Upper lobe of right lung (tissue), 1 donor: ENCODE data around the gene GGTA1. TPM values are rescaled to one million over a fixed set of nuclear protein-coding genes. Genes with fewer than 3 reads are reported as not detected.
A peak's percentile ranks its signal among the peaks of the same experiment; 100 is the strongest.

Source experiments
- ATAC-seq: fragments of 200-7000 bp; cut with Tn5 transposase; one replicate; pipeline ENCODE4 v1.9.1; 2020; ENCODE audit warnings: mild to moderate bottlenecking, moderate library complexity
- DNase-seq: peaks from one replicate; pipeline ENCODE4 v3.0.0-alpha.2; 2020
- H3K27ac ChIP-seq: fragments of 200-600 bp; one replicate; pipeline ENCODE4 v1.8.0; 2022
- H3K27me3 ChIP-seq: fragments of 200-600 bp; one replicate; pipeline ENCODE4 v1.8.0; 2022; ENCODE audit warnings: mild to moderate bottlenecking
- H3K36me3 ChIP-seq: fragments of 200-600 bp; one replicate; pipeline ENCODE4 v1.8.0; 2022
- H3K4me1 ChIP-seq: fragments of 200-600 bp; one replicate; pipeline ENCODE4 v1.8.0; 2022
- H3K4me3 ChIP-seq: fragments of 200-600 bp; one replicate; pipeline ENCODE4 v1.8.0; 2022; ENCODE audit warnings: mild to moderate bottlenecking
- H3K9me3 ChIP-seq: fragments of 200-600 bp; one replicate; pipeline ENCODE4 v1.8.0; 2022
- intact Hi-C: fragments of 100-400 bp; cut with DNase I; formaldehyde crosslinking; loops from one replicate; pipeline ENCODE4 v1.11.0; 2022
- total RNA-seq: library from RNA; stranded (reverse); fragmentation: NEBNext Ultra II Directional; extraction: Animal tissue kit (Norgen Biotek cat#: 25700); gene quantifications from one replicate; pipeline ENCODE4 v1.2.1, GENCODE V29; 2021
- TF ChIP-seq, protein P1 (sequence below): fragments of 200-600 bp; IDR thresholded peaks from one replicate; pipeline ENCODE4 v1.8.0; 2022; ENCODE audit warnings: antibody characterized with exemption
- donor health status: DM: no; HTN: yes; CAD: no; lungs with severe emphysema.

The GGTA1 gene
- total RNA-seq, 1 donor from 2014 or later = 9.5 TPM

GRCh38 chr9:121509180-121509579 is 9.5 kb upstream of the GGTA1 start:
- intact Hi-C loops = no loop called here
- Histone ChIP-seq H3K4me1 (no peaks in the 10 kb centered on the region), H3K27ac (no peak overlapping the region), H3K36me3 (no peaks in the 10 kb centered on the region), H3K4me3 (no peak overlapping the region), H3K9me3 (no peaks in the 10 kb centered on the region), H3K27me3 (no peaks in the 10 kb centered on the region)
- ATAC-seq (no peak), DNase-seq (no peak)
- TF ChIP-seq, protein P1, sequence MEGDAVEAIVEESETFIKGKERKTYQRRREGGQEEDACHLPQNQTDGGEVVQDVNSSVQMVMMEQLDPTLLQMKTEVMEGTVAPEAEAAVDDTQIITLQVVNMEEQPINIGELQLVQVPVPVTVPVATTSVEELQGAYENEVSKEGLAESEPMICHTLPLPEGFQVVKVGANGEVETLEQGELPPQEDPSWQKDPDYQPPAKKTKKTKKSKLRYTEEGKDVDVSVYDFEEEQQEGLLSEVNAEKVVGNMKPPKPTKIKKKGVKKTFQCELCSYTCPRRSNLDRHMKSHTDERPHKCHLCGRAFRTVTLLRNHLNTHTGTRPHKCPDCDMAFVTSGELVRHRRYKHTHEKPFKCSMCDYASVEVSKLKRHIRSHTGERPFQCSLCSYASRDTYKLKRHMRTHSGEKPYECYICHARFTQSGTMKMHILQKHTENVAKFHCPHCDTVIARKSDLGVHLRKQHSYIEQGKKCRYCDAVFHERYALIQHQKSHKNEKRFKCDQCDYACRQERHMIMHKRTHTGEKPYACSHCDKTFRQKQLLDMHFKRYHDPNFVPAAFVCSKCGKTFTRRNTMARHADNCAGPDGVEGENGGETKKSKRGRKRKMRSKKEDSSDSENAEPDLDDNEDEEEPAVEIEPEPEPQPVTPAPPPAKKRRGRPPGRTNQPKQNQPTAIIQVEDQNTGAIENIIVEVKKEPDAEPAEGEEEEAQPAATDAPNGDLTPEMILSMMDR = no peak

GRCh38 chr9:121508415-121508814 is 8.8 kb upstream of the GGTA1 start:
- intact Hi-C loops = no loop called here
- Histone ChIP-seq H3K36me3 (no peaks in the 10 kb centered on the region), H3K27ac (no peak overlapping the region), H3K4me1 (no peaks in the 10 kb centered on the region), H3K27me3 (no peaks in the 10 kb centered on the region), H3K9me3 (no peaks in the 10 kb centered on the region), H3K4me3 (no peak overlapping the region)
- TF ChIP-seq, protein P1 = no peak
- no peak for ATAC-seq
- DNase-seq = no peak

- Histone ChIP-seq H3K27ac (no peak overlapping the region), H3K4me3 (no peak overlapping the region), H3K9me3 (no peaks in the 10 kb centered on the region), H3K4me1 (no peaks in the 10 kb centered on the region), H3K36me3 (no peaks in the 10 kb centered on the region), H3K27me3 (no peaks in the 10 kb centered on the region)
- intact Hi-C loops = no loop called here
- TF ChIP-seq, protein P1 = no peak
- DNase-seq (no peak), ATAC-seq (no peak)
Observed at GRCh38 chr9:121505903-121506735, 6.5 kb upstream of the GGTA1 start.

DNA sequence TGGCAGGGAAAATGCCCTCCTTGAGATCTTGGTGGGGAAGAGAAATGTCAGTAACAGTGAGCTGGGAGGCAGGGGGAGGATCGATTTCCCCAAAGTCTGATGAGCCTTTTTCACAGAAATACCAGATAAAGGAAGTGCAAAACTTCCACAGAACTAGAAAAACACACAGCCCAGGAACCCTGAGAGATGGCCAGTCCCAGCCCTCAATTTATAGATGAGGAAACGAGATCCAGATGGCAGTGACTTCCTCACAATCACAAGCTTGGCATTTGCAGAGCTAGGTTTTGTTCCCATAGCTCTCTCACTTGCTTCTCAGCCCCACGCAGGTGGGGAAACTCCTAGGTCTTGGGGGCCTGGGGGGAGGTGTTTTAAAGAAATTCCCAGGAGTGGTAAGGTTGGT is 3.8 kb upstream of the GGTA1 start:
- Histone ChIP-seq H3K4me1 (peaks cover 16% of the 10 kb centered on the region), H3K27ac (no peak overlapping the region), H3K9me3 (no peaks in the 10 kb centered on the region), H3K36me3 (no peaks in the 10 kb centered on the region), H3K27me3 (no peaks in the 10 kb centered on the region), H3K4me3 (no peak overlapping the region)
- intact Hi-C loops = no loop called here
- ATAC-seq (peak; percentile 44), DNase-seq (no peak)
- TF ChIP-seq, protein P1 = no peak

- TF ChIP-seq, protein P1 = no peak
- Histone ChIP-seq H3K36me3 (no peaks in the 10 kb centered on the region), H3K9me3 (no peaks in the 10 kb centered on the region), H3K27ac (peak overlapping the region; percentile 77), H3K4me3 (peak overlapping the region; percentile 59), H3K4me1 (peaks cover 19% of the 10 kb centered on the region), H3K27me3 (no peaks in the 10 kb centered on the region)
- ATAC-seq (no peak), DNase-seq (no peak)
- intact Hi-C loops = no loop called here
Observed at GRCh38 chr9:121500165-121500478, 478 bp upstream of the GGTA1 start.

GRCh38 chr9:121499177-121499426 is 542 bp downstream of the GGTA1 start:
- Histone ChIP-seq H3K27ac (peak overlapping the region; percentile 77), H3K4me3 (peak overlapping the region; percentile 59), H3K4me1 (peaks cover 19% of the 10 kb centered on the region), H3K27me3 (no peaks in the 10 kb centered on the region), H3K9me3 (no peaks in the 10 kb centered on the region), H3K36me3 (no peaks in the 10 kb centered on the region)
- intact Hi-C loops = no loop called here
- TF ChIP-seq, protein P1 = no peak
- no peak for DNase-seq
- ATAC-seq = no peak
